GM10266 (cell line): ENCODE measurements around the gene CFAP91.

Experiments used
- DNase-seq: peaks from one replicate; pipeline ENCODE4 v3.0.0; 2012; ENCODE audit errors: extremely low spot score
- CTCF ChIP-seq: IDR thresholded peaks from 2 replicates; pipeline ENCODE4 v1.5.1; 2012; ENCODE audit warnings: mild to moderate bottlenecking, low read depth; ENCODE audit not compliant: control insufficient read depth, insufficient read depth; ENCODE audit errors: missing control alignments

CFAP91 gene

GRCh38 chr3:119746423-119746822, 43.6 kb downstream of the CFAP91 start:
- no peak for DNase-seq
- no peak for TF ChIP-seq CTCF

GRCh38 chr3:119747357-119747756, 44.5 kb downstream of the CFAP91 start:
- TF ChIP-seq CTCF, result no peak
- no peak for DNase-seq

- TF ChIP-seq CTCF, result no peak
- no peak for DNase-seq
These were observed 46.2 kb downstream of the CFAP91 start for GRCh38 chr3:119748991-119749390.

DNA sequence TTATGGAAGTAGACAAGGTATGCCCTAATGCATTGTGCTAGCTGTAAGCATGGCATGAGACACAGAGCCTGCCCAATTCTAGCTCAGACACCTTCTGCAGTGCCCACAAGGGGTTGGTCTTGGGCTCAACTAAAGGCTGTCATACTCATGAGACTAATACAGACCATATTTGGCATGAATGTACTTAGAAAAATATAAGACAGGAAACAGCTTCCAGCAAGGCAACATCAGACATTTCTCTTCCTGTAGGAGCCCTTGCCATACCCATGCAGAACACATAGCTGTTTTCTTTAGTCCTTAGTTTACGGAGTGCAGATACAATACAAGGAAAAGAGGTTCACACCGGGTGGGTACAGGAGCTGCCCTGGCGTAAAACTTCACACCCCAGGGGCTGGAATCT, 48.6 kb downstream of the CFAP91 start:
- no peak for DNase-seq
- no peak for TF ChIP-seq CTCF
